NCI-H2171 (cell line): ENCODE data around the gene HAUS3.

Experiments
- DNase-seq: peaks from one replicate; lab custom pipeline; 2025; lab: John Stamatoyannopoulos, UW

The HAUS3 gene, protein sequence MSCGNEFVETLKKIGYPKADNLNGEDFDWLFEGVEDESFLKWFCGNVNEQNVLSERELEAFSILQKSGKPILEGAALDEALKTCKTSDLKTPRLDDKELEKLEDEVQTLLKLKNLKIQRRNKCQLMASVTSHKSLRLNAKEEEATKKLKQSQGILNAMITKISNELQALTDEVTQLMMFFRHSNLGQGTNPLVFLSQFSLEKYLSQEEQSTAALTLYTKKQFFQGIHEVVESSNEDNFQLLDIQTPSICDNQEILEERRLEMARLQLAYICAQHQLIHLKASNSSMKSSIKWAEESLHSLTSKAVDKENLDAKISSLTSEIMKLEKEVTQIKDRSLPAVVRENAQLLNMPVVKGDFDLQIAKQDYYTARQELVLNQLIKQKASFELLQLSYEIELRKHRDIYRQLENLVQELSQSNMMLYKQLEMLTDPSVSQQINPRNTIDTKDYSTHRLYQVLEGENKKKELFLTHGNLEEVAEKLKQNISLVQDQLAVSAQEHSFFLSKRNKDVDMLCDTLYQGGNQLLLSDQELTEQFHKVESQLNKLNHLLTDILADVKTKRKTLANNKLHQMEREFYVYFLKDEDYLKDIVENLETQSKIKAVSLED

DNA sequence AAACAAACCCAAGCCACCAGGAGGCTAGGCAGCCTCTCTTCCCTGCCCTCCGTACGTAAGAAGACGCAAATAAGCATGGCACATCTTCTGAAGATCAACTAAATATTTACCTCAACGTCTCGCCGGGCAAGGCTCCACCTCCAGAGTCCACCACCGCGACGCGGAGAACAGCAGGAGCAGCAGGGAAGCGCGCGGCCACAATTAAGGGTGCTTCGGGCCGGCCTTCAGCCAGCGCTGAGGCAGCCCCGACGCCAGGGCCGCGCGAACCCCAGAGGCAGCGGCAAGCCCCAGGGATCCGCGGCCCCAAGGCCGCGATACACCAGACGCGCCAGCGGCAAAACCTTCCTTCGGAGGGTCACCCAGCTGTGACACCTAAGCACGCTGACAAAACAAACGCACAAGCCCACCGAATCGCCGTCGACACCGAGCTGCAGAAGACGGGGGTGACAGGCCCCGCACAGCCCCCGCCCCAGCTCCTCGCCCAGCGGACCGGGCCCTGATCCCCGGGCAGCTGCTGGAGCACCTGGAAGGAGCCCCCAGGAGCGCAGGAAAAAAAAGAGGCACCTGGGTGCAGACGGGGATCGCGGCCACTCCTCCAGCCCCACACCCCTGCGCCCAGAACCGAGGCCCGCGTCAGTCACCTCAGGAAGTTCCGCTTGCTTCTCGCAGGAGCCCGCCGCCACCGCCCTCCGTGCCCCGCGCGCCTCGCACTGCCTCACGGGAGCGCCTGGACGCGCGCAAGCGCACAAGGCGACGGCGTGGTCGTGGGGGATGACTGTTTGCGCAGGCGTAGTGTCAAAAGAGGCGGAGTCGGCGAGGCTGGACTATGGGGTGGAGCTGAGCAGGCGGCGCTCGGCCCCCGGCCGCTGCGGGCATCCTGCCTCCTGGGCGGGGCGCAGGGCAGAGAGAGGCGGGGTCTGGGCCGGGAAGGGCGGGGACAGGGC is at the start of gene HAUS3, which contains the start of gene POLN:
Gene HAUS3 (minus strand): TSS at position 712 of the 944 bp plus-strand sequence. CDS start 1,175 bp downstream, outside the sequence.
Gene POLN (minus strand): TSS at position 712 of the 944 bp plus-strand sequence. CDS start 12,890 bp downstream, outside the sequence.
- DNase-seq: peak; percentile 68

DNA sequence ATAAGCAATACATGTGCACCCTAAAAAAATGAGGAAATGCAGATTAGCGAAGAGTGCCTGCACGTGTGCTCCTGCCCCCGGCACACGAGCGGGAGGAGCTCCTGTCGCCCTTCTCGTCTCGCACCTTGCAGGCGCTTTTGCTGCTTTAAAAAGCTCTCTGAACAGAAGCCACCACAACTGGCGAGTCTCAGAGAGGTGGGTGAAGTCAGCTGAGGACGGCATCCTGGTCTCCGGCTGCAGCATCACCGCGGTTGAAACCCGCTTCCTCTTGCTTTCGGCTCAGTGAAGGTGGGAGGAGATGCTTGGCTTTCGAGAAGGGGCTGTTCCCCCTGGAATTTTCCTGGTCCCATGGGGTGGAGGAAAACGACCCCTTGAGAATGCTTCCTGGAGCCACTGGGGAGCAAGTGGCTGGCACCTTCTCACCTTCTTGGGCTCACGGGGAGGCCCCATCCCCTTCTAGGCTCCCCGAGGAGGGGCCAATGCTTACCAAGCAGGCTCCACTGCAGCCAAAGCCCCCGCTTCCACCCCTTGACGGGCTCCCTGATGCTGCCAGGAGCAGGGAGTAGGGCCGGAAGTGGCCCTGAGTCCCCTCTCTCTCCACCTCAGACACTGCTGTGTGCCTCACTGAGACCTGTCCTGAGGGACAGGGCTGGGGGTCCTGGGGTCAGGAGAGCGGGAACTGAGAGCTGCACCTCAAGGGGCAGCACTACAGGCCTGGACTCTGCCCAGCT is 49.2 kb upstream of the HAUS3 start:
- DNase-seq: no peak

DNA sequence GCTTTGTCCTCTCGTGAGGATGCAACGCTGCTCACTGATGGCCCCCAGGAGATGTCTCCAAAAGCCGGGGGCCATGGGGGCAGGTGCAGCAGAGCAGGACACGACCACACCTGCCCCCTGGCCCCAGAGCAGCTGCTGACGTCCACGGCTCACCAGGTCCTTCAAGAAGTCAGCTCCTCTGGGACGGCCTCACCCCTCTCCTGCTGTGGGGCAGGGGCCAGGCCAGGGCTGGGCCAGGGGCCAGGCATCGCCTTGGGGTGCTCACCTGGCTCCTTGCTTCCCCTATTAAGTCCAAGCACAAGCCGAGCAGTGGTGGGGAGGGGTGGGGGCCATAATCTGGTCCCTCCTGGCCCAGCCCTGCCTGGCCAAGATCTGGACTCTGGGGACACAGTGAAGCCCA is 48.6 kb upstream of the HAUS3 start:
- DNase-seq: no peak

DNA sequence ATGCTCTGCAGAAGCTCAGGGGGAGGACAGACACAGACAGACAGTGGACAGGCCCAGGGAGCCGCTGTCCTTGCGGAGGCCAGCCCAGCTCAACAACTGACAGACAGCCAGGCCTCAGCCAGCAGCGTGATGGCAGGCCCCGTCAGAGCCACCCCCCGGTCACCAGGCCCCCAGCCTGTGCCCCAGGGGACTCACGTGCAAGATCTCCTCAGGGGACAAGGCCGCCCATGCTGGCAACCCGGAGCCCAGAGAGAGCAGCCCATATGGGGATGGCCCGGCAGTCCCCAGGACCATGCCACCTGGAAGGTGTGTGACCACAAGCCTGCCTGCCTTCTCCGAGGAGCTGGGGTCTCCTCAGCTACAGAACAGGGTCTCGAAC is 48.0 kb upstream of the HAUS3 start:
- DNase-seq: no peak

DNA sequence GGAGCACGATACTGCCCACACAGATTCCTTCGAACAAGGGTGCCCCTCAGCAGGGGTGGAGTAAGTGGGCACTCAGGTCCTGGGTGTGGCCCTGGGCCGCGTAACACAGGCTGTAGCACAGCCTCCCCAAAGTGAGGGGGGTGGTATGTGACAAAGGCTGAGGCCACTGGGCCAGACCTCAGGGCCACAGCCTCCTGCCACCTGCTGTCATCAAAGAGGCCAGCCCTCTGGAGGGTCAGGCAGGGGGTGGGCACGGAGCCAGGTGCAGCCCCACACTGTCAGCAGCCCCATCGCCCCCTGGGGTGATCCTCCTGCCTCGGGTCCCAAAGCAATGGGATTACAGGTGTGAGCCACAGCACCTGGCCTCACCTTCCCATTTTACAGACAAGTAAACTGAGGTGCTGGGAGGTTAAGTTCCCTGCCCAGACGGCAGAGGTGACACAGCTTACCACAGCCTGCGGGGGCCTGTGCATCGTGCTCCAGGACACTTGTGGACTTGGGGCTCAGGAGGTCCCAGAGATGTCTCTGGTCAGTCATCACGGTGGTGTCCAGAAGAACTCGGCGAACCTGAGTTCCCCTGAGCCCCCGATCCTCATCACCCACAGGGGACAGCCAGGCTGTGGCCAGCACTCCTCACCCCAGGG is 47.5 kb upstream of the HAUS3 start:
- DNase-seq: no peak

DNA sequence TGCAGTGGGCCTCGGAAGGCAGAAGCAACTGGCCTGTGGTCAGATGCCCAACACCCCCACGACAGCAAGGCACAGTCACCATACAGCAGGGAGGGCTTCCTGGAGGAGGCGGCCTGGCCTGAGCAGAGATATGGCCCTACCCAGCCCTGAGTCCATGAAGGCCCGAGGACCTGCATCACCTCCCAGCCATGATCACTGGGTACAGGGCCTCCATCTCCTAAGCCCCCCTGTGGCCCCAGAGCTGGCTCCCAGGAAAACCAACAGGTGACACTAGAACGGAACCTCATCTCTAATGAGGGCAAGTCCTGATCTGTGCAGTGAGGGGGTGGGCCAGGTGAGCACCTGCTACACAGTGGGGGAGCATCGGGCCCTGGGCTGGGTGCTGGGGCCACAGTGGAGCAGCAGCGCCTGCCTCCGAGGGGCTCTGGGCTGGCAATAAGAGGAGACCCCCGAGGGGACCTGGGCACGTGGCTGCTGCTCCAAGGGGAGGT is 46.2 kb upstream of the HAUS3 start:
- DNase-seq: no peak

DNA sequence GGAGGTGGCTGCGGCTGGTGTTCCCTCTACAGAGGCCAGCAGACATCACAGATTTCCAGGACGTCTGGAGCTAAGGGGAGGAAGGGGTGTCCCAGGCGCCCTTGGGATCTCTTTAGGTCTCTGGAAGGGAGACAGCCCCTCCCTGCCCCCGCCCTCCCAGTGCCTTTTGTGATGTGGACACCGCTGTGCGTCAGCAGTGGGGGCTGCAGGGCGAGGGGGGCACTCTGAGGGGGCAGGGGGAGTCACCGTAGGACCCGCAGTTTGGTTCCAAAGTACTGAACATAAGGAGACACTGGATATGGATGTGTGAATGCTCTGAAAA is 45.6 kb upstream of the HAUS3 start:
- no peak for DNase-seq

DNA sequence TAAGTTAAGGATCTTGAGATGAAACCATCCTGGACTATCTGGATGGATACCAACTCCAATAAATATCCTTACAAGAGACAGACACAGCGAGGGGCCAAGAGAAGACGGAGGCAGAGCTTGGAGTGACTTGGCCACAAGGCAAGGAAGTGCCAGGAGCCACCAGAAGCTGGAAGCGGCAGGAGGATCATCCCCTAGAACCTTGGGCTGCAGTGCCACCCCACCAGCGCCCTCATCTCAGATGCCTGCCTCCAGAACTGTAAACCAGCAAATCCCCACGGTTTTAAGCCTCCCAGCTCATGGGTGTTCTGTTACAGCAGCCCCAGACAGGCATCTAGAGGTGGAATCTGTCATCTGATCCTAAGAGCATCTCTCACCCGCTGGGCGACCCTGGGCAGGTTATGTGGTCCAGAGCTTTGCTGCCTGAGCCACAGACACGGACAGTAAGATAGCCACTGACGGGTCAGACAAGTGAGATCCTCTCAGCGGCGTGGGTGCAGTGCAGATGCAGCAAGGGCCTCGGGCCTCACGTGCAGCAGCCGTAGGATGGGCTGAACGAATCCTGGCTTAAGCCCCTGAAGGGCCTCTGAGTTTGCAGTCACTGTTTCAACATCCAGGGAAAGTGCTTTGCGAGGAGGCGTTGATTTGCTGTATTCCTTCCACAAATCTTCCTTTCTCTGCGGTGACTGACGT is 45.1 kb upstream of the HAUS3 start:
- no peak for DNase-seq

DNA sequence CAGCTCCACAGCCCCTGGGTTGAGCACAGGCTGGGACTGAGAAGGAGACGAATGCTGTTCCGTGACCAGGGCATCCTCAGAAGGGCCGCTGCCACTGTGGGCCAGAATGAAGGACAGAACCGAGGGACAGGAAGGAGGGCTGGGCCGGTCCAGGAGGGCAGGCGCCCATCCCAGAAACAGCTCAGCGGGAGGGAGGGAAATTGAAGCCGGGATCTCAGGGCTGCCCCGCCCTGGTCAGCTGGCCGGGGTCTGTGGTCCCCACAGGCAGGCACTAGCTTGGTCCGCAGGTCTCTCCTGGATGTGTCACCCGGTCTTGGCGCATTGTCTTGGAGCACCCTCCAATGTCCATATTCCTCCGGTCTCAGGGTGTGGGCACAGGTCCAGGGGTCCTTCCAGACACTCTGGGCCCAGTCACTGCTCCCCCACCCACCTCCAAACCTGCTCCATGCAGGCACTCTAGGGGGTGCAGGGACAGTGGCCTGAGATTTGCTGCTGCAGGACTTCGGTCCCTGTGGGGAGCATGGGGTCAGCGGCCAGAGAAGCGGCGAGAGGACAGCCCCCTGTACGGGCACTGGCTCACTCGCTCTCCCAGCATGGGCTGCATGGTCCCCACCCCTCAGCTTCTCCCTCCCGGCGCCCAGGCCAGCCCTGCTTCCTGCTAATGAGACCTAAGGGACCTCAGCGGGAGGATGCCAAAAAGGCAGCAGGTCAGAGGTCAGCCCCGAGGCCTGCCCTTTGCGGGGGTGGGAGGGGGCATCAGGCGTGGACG is 43.9 kb upstream of the HAUS3 start:
- DNase-seq: no peak

DNA sequence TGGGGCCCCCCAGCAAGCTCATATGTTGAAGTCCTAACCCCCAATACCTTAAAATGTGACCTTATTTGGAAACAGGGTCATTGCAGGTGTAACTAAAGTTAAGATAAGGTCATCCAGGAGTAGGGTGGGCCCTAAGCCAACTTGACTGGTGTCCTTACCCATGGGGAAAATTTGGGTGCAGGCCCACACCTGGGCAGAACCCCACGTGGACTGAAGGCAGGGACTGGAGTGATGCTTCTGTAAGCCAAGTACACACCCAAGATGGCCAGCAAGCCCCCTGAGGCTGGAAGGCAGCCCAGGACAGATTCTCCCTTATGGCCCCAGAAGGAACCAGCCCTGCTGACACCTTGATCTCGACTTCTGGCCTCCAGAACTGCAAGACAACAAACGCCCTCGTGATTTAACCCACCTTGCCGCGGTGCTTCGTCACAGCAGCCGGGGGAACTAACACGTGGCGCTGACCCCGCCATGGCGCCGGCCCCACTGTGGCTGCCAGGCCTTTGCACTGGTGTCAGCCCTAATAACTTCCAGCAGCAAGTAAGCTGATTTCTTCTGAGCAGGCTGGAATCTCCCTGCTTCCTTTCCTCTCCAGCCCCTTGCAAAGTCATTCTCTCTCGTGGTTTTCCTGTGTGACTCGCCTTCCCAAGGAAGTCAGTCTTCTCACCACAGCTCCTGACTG is 43.2 kb upstream of the HAUS3 start:
- no peak for DNase-seq

DNA sequence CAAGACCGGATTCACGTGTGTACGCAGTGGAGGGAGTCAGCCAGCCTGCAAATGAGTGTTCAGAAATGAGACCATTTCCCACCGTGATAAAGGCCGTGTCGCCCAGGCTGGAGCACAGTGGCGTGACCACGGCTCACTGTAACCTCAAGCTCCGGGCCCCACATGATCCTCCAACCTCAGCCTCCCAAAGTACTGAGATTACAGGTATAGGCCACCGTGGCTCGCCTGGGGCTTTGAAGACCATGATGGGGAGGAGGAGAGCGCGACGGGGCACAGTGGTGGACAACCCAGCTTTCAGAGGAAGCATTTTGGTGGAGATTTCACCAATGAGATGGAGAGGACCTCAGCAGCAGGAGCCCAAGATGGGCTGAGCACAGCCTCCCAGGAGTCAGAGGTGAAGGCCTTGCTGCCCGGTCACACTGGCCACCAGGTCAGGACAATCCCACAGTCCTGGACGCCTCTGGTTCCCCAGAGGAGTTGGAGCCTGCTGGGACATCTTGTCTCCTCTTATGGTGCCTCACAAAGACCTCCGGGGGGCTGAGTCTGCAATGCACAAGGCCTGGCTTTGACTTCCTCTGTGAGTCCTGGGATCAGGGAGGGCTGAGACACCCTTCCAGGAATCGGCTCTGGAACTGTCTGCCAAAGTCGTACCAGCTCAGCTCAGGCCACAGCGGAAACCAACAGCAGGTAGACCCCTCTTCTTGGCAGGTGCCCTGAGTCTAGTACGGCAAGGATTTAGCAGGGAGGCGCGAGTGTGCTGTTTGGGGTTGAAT is 42.4 kb upstream of the HAUS3 start:
- no peak for DNase-seq

DNA sequence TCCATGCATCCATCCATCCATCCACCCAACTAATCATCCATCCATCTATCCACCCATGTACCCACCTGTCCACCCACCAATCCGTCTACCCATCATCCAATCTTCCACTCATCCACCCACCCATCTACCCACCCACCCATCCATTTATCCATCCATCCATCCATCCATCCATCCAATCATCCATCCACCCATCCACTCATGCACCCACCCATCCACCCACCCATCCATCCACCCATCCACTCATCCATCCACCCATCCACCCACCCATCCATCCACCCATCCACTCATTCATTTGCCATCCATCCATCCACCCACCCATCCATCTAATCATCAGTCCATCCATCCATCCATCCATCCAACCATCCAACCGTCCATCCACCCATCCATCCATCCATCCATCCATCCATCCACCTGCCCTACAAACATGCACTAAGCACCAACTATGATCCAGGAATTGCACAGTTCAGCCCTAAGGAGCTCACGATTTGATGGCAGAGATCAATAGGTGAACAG is 41.3 kb upstream of the HAUS3 start:
- DNase-seq: no peak

DNA sequence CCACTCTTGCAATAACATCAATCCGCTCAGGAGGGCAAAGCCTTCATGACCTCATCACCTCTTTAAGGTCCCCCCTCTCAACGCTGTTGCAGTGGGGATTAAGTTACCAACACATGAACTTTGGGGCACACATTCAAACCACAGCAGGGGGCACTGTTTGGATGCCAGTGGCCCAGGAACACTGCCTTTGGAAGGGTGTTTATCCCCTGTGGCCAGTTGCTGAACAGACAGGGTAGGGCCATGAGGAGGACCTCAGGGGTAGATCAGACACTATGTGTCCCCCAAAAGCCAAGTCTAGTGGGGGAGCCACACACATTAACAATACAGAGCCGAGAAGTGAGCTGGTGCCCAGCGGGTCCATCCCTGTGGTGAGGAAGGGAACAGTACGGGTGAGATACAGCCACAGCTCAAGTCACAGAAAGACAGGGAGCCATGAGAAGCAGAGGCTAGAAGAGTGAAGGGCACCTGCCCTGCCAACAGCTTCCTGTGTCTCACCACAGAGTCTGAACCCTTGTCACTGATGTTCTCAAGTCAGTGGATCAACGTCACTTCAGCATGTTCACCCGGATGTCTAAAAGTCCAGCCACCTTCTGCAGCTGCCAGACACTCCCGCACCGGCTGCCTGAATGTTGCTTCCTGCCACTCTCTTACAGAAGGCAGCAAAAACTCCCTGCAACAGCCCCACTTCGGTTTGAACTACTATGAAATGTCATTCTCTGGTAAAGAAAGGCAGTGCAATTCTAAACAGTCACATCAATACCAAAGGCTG is 39.8 kb upstream of the HAUS3 start:
- DNase-seq: no peak

DNA sequence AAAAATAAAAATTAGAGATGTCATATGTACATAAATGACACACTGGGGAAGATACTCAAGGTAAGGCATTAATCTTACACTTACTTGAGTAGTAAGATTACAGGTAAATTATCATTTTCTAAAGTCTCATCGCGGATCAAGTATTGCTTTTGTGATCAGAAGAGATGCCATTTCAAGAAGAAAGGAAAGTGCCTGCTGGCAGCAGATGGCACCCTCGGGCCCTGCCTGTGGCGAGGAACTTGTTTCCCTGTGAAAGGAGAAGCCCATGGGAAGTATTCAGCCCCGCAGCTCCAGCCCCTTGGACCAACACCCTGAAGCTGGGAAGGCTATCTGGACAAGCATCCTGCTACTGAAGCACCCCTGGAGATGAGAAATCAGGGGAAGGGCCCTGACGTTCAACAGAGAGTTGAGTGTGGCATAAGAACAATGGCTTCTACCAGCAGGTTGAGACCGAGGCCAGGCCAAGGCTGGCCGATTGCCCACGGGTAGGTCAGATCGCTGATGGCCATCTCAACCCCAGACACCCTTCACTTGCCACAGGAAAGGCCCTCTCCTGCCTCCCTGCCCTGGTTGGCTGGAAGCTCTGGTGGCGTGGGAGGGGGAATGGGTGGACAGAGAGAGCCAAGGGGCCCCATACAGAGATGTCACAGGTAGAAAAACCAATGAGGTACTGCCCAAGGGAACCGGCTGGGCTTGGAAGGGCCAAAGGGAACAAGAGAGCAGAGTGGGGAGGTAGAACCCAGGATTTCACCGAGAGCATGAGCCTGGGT is 38.8 kb upstream of the HAUS3 start:
- no peak for DNase-seq

DNA sequence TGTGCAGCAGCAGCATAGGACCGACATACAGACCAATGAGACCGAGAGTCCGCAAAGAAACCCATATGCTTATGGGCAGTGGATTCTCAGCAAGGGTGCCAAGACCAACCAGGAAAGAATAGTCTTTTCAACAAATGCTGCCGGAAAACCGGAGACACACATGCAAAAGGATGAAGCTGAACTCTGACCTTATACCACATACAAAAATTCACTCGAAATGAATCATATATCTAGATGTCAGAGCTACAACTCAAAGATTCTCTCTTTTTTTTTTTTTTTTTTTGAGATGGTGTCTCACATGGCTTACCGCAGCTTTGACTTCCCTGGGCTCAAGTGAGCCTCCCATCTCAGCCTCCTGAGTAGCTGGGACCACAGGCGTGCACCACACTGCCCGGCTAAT is 36.0 kb upstream of the HAUS3 start:
- DNase-seq: no peak

DNA sequence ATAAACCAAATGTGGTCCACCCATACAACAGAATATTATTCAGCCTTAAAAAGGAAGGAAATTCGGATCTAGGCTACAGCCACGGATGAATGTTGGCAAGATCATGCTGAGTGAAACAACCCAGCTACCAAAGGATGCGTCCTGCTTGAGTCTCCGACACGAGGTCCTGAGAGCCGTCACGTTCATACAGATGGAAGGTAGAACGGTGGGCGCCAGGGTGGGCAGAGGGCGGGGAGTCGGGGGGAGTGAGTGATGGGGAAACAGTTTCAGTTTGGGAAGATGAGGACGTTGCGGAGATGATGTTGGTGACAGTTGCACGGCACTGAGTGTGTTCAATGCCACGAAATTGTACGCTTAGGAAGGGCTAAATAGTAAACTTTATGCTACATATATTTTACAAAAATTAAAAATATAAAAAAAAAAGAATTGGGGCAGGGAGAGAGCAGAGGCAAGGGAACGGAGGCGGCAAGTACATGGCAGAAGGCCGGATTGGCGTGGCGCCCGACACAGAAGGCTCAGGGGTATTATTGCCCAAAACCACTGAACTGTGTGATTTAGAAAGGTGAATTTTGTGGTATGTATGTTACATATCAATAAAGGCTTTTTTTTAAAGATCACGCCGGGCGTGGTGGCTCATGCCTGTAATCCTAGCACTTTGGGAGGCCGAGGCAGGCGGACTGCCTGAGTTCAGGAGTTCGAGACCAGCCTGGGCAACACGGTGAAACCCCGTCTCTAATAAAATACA is 34.8 kb upstream of the HAUS3 start:
- DNase-seq: peak; percentile 22
